B cell (primary cell): ENCODE results near the gene AMIGO2. TPM values are rescaled to one million over a fixed set of nuclear protein-coding genes. Genes with fewer than 3 reads are reported as not detected.

ENCODE experiments used
- ATAC-seq: fragments of 200-7000 bp; cut with Tn5 transposase; one replicate; pipeline ENCODE4 v1.10.0; 2021; ENCODE audit warnings: low read depth, mild to moderate bottlenecking, moderate number of reproducible peaks, moderate library complexity
- CTCF ChIA-PET: fragments of 350-600 bp; sonication (Branson Sonifier 250); formaldehyde crosslinking; loops from one replicate; lab custom pipeline; 2021; ENCODE audit warnings: antibody characterized with exemption, inconsistent platforms; lab: Charles Lee
- POLR2A ChIA-PET: fragments of 350-600 bp; sonication (Branson Sonifier 250); formaldehyde crosslinking; loops from one replicate; lab custom pipeline; 2021; ENCODE audit warnings: antibody characterized with exemption; lab: Charles Lee
- DNase-seq: peaks from one replicate; pipeline ENCODE4 v3.0.0; 2013
- H2AFZ ChIP-seq: 2 replicates; pipeline ENCODE4 v1.6.1; 2012; ENCODE audit warnings: mild to moderate bottlenecking, low read depth, low read length; ENCODE audit not compliant: insufficient read depth, poor library complexity, severe bottlenecking
- H3K27ac ChIP-seq, 2 donors: 1 replicate in 1 of 2; 2 replicates in 1 of 2; pipeline ENCODE4 v1.5.1; 2012 to 2013; ENCODE audit warnings: low read length in 2 of 2, mild to moderate bottlenecking in 2 of 2, moderate library complexity in 1 of 2
- H3K27me3 ChIP-seq, 4 experiments: fragments of 200-600 bp in 1 of 4; sonication (generic) in 1 of 4; replicated peaks in 1 of 4; 1 replicate in 2 of 4; 2 replicates in 2 of 4; pipeline versions ENCODE4 v1.6.1 to v1.7.0; 2013 to 2016; ENCODE audit warnings: low read length in 3 of 4, mild to moderate bottlenecking in 2 of 4, mixed read lengths in 1 of 4, moderate library complexity in 1 of 4; ENCODE audit not compliant: insufficient read depth in 4 of 4, control insufficient read depth in 3 of 4; ENCODE audit errors: control extremely low read depth in 1 of 4
- H3K36me3 ChIP-seq, 2 experiments: replicated peaks in 1 of 2; 1 replicate in 1 of 2; 2 replicates in 1 of 2; pipeline versions ENCODE4 v1.6.1 to v1.7.1; 2013; ENCODE audit warnings: low read length in 1 of 2; ENCODE audit not compliant: insufficient read depth in 2 of 2, control insufficient read depth in 1 of 2; ENCODE audit errors: control extremely low read depth in 1 of 2, extremely low read depth in 1 of 2
- H3K4me1 ChIP-seq, 2 donors: fragments of 200-600 bp in 1 of 2; sonication (generic) in 1 of 2; 1 replicate in 1 of 2; 2 replicates in 1 of 2; pipeline versions ENCODE4 v1.5.1 to v1.6.1; 2013 to 2017; ENCODE audit warnings: low read length in 2 of 2; ENCODE audit not compliant: control insufficient read depth in 2 of 2, insufficient read depth in 2 of 2
- H3K4me2 ChIP-seq: replicated peaks from 2 replicates; pipeline ENCODE3; 2012; ENCODE audit warnings: mild to moderate bottlenecking, low read depth, low read length; ENCODE audit not compliant: poor library complexity, severe bottlenecking
- H3K4me3 ChIP-seq, 5 experiments: fragments of 200-600 bp in 1 of 5; sonication (generic) in 1 of 5; 1 replicate in 3 of 5; 2 replicates in 2 of 5; pipeline versions ENCODE4 v1.5.1 to v1.7.0; 2011 to 2016; ENCODE audit warnings: low read length in 4 of 5, mild to moderate bottlenecking in 4 of 5, low read depth in 2 of 5, control low read depth in 1 of 5, moderate library complexity in 1 of 5; ENCODE audit not compliant: insufficient read depth in 1 of 5; ENCODE audit errors: control extremely low read depth in 1 of 5, extremely low read depth in 1 of 5
- H3K79me2 ChIP-seq: fragments of 200-600 bp; sonication (generic); one replicate; pipeline ENCODE4 v1.6.0; 2016; ENCODE audit warnings: low read length; ENCODE audit not compliant: control insufficient read depth, insufficient read depth
- H3K9ac ChIP-seq: fragments of 200-600 bp; sonication (generic); 2 replicates; pipeline ENCODE4 v1.6.1; 2017; ENCODE audit warnings: mild to moderate bottlenecking, low read length, moderate library complexity
- H3K9me3 ChIP-seq, 3 donors: one replicate each; pipeline versions ENCODE4 v1.6.1 to v1.7.1; 2013; ENCODE audit warnings: low read length in 2 of 3; ENCODE audit not compliant: control insufficient read depth in 2 of 3, insufficient read depth in 1 of 3; ENCODE audit errors: control extremely low read depth in 1 of 3
- H4K20me1 ChIP-seq: 2 replicates; pipeline ENCODE4 v1.6.0; 2012; ENCODE audit warnings: mild to moderate bottlenecking, low read length; ENCODE audit not compliant: insufficient read depth, control insufficient read depth, poor library complexity, severe bottlenecking
- H3K27ac Mint-ChIP-seq: one replicate; pipeline ENCODE4 v1.8.0; 2021; ENCODE audit warnings: mixed read lengths
- H3K27me3 Mint-ChIP-seq: one replicate; pipeline ENCODE4 v1.8.0; 2021; ENCODE audit warnings: mixed read lengths
- H3K4me1 Mint-ChIP-seq: one replicate; pipeline ENCODE4 v1.8.0; 2021; ENCODE audit warnings: mixed read lengths
- H3K4me3 Mint-ChIP-seq: one replicate; pipeline ENCODE4 v1.8.0; 2021; ENCODE audit warnings: mixed read lengths
- H3K9me3 Mint-ChIP-seq: one replicate; pipeline ENCODE4 v1.8.0; 2022; ENCODE audit warnings: mixed read lengths; ENCODE audit not compliant: insufficient read depth
- CTCF ChIP-seq: fragments of 200-600 bp; IDR thresholded peaks from one replicate; pipeline ENCODE4 v1.8.0; 2022; ENCODE audit warnings: antibody characterized with exemption, mild to moderate bottlenecking
- EZH2 ChIP-seq: IDR thresholded peaks from 2 replicates; pipeline ENCODE4 v1.6.1; 2012; ENCODE audit warnings: borderline replicate concordance, low read depth, mild to moderate bottlenecking, moderate library complexity, low read length; ENCODE audit not compliant: insufficient read depth, poor library complexity, severe bottlenecking
- WGBS: methylation state at CpG from one replicate; pipeline ENCODE4 v1.1.5; 2013; ENCODE audit warnings: missing lambda C conversion rate; ENCODE audit not compliant: insufficient coverage; 5-methylcytosine and 5-hydroxymethylcytosine counted together
- intact Hi-C: fragments of 100-400 bp; cut with micrococcal nuclease; formaldehyde crosslinking; loops from one replicate; pipeline ENCODE4 v1.10.0; 2022
- polyA plus RNA-seq: library from polyadenylated mRNA; depleted of rRNA; stranded (reverse); fragments of >200 nt; gene quantifications from 2 replicates; pipeline ENCODE4 v1.2.3, GENCODE V29; 2012
- total RNA-seq, 2 donors: library from RNA; stranded (reverse); fragments of 120-200 nt in 1 of 2; gene quantifications; 1 replicate in 1 of 2; 2 replicates in 1 of 2; pipeline versions ENCODE4 v1.2.3 to v1.2.4, GENCODE V29; 2013 to 2022

AMIGO2 gene
- total and polyA plus RNA-seq, 2 donors (not counting 1 experiment from before 2014, with no cell fraction given): 10.4 to 11.8 TPM

- CTCF ChIA-PET: interaction anchor here (0.7 to 3.0 kb wide), 3 partner anchors 10 to 329 kb away, joined by 3 to 8 read pairs (median 3); no protein-coding TSS in a partner anchor
- no peaks in the 10 kb centered on the region for H3K9me3 Mint-ChIP-seq
- Histone ChIP-seq H3K79me2 (no peaks in the 10 kb centered on the region), H3K27me3 (no peaks in the 10 kb centered on the region), H3K4me1 (no peaks in the 10 kb centered on the region), H3K36me3 (no peaks in the 10 kb centered on the region), H3K27ac (no peak overlapping the region), H3K9ac (no peak overlapping the region), H4K20me1 (no peaks in the 10 kb centered on the region), H3K4me3 (no peak overlapping the region), H3K4me2 (no peak overlapping the region), H3K9me3 (no peaks in the 10 kb centered on the region), H2AFZ (no peak overlapping the region)
- H3K4me1 Mint-ChIP-seq: no peaks in the 10 kb centered on the region
- no peaks in the 10 kb centered on the region for H3K27me3 Mint-ChIP-seq
- ATAC-seq (no peak), DNase-seq (no peak)
- intact Hi-C loops: no loop called here
- POLR2A ChIA-PET: no interaction called here
- no peak overlapping the region for H3K4me3 Mint-ChIP-seq
- 83% methylated on average over 1 of the region's 5 CpGs for WGBS
- H3K27ac Mint-ChIP-seq: no peak overlapping the region
- no peak for TF ChIP-seq CTCF
- TF ChIP-seq EZH2: no peak
Observed at GRCh38 chr12:47067771-47068431, 11.9 kb downstream of the AMIGO2 start.

DNA sequence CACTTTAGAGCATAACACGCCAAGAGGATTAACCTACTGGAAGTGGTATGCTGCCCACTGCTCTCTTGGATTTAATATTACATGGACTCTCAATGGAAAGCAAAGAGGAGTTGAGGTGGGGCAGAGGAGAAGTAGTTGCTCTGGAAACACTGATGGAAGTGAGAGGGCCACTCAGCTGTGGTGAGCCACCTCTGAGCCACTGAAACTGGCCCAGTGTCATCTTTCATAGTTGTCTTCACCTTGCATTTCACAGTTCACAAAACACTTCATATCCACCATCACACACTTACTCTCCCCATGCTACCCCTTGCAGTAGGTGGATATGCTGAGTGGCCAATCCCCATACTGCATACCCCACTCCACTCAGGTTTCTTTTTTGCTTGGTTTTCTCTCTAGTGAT, 12.6 kb downstream of the AMIGO2 start:
- H3K27ac Mint-ChIP-seq: no peak overlapping the region

More for the DNA sequence above, 12.6 kb downstream of the AMIGO2 start:
- Histone ChIP-seq H3K9ac (no peak overlapping the region), H4K20me1 (no peaks in the 10 kb centered on the region), H3K4me3 (no peak overlapping the region), H3K4me1 (no peaks in the 10 kb centered on the region), H3K27me3 (no peaks in the 10 kb centered on the region), H2AFZ (no peak overlapping the region), H3K27ac (no peak overlapping the region), H3K4me2 (no peak overlapping the region), H3K9me3 (no peaks in the 10 kb centered on the region), H3K36me3 (no peaks in the 10 kb centered on the region), H3K79me2 (no peaks in the 10 kb centered on the region)
- no peaks in the 10 kb centered on the region for H3K27me3 Mint-ChIP-seq
- intact Hi-C loops: no loop called here
- H3K4me1 Mint-ChIP-seq: no peaks in the 10 kb centered on the region
- 100% methylated on average over 1 of the region's 1 CpG for WGBS
- CTCF ChIA-PET: interaction anchor here (1.1 to 3.0 kb wide), 2 partner anchors 11 to 330 kb away, joined by 3 to 8 read pairs; no protein-coding TSS in a partner anchor
- POLR2A ChIA-PET: no interaction called here
- H3K4me3 Mint-ChIP-seq: no peak overlapping the region
- DNase-seq (no peak), ATAC-seq (no peak)
- TF ChIP-seq CTCF (no peak), EZH2 (no peak)
- H3K9me3 Mint-ChIP-seq: no peaks in the 10 kb centered on the region
